GM06990 (cell line): ENCODE measurements around the gene MORF4L2.

ENCODE experiments used
- DNase-seq: peaks from one replicate; pipeline ENCODE4 v3.0.0-alpha.2; 2011; ENCODE audit not compliant: insufficient read length; ENCODE audit errors: extremely low read depth
- H3K27me3 ChIP-seq: replicated peaks from 2 replicates; pipeline ENCODE4 v1.6.0; 2011; ENCODE audit warnings: low read length; ENCODE audit not compliant: control insufficient read depth, insufficient read depth
- H3K36me3 ChIP-seq: 2 replicates; pipeline ENCODE4 v1.5.1; 2011; ENCODE audit warnings: low read length; ENCODE audit not compliant: control insufficient read depth, insufficient read depth
- H3K4me3 ChIP-seq: replicated peaks from 2 replicates; pipeline ENCODE4 v1.5.1; 2011; ENCODE audit warnings: low read depth, mild to moderate bottlenecking, control low read depth, low read length
- TF ChIP-seq, protein P1 (sequence below): IDR thresholded peaks from 2 replicates; pipeline ENCODE4 v1.5.1; 2011; ENCODE audit warnings: low read length, control low read depth, mild to moderate bottlenecking, inconsistent platforms; ENCODE audit not compliant: insufficient read depth, poor library complexity, severe bottlenecking

MORF4L2 gene

DNA sequence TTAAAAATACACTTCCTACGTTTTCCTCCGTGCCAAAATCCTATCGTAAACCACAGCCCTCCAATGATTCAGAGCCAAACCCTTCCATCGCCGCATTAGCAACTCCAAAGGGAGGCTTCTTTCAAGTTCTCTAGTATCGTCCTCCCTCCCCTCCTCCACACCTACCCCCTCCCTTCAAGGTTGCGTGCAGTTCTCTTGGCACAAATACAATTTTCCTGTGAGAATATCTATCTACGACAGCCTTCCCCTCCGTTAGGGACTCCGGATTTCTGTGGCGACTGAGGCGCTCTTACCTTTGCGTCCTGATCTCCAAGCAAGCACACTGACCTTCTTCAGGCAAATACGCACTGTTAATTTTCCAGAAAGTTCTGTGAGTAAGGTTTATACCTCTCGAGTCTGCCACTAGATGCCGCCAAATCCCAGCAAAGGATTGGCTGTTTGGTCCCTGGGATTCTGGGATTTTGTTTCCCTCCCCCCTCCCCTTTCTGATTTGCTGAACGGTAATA lies 1.2 kb upstream of the MORF4L2 start:
- H3K27me3 ChIP-seq, result no peaks in the 10 kb centered on the region
- peak; percentile 38 for DNase-seq
- peak overlapping the region; percentile 69 for H3K4me3 ChIP-seq
- no peaks in the 10 kb centered on the region; the same call in 1 of the 2 replicates for H3K36me3 ChIP-seq
- TF ChIP-seq, protein P1, sequence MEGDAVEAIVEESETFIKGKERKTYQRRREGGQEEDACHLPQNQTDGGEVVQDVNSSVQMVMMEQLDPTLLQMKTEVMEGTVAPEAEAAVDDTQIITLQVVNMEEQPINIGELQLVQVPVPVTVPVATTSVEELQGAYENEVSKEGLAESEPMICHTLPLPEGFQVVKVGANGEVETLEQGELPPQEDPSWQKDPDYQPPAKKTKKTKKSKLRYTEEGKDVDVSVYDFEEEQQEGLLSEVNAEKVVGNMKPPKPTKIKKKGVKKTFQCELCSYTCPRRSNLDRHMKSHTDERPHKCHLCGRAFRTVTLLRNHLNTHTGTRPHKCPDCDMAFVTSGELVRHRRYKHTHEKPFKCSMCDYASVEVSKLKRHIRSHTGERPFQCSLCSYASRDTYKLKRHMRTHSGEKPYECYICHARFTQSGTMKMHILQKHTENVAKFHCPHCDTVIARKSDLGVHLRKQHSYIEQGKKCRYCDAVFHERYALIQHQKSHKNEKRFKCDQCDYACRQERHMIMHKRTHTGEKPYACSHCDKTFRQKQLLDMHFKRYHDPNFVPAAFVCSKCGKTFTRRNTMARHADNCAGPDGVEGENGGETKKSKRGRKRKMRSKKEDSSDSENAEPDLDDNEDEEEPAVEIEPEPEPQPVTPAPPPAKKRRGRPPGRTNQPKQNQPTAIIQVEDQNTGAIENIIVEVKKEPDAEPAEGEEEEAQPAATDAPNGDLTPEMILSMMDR, result peak; percentile 64

DNA sequence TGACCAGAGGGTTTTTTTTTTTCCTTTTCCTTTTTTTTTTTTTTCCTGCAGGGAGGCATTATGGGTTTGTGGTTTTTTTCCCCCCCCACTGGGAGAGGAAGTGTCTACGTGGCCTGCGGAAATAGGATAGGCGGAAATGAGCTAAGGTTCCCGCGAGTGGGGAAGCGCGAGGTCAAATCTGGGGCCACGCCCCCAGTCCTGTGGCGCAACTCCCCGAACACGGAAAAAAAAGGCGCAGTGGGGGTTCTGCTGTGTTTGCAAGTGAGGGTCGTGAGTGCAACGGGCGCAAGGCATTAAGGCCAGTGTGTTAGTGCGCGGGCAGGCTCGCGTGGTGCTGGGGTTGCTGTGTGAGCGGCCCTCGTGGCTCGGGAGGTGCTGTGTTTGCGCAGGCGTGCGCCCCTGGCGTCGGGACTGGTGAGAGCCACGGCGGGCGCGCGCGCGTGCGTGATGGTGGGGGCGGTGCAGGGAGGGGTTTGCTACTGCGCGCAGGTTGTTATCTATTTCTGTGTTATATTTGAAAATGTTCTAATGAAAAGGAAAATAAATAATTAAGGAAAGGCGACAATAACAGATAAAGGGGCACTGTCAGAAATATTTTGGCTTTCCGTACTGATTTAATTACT lies 685 bp upstream of the MORF4L2 start:
- DNase-seq, result peak; percentile 88
- Histone ChIP-seq H3K27me3 (no peaks in the 10 kb centered on the region), H3K36me3 (no peaks in the 10 kb centered on the region; the same call in 1 of the 2 replicates), H3K4me3 (peak overlapping the region; percentile 69)
- TF ChIP-seq, protein P1, result peak; percentile 38

DNA sequence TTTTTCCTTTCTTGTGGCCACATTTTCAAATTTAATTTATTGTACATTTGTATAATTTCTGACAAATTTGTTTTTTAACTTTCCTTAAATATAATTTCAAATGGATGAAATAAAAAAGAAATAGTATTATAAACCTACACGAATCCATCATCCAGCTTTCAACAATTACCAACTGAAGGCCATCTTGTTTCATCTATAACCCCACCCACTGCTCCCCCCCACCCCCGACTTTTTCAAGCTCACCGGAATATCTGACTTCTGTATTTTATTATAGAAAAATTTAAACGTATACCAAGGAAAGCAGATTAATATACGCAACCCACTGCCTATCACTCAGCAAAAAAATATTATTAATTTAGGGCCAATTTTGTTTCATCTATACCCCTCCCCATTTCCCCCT lies 1.1 kb downstream of the MORF4L2 start:
- Histone ChIP-seq H3K4me3 (peak overlapping the region; percentile 79), H3K27me3 (no peaks in the 10 kb centered on the region), H3K36me3 (no peaks in the 10 kb centered on the region; the same call in 1 of the 2 replicates)
- DNase-seq, result no peak
- TF ChIP-seq, protein P1, result no peak

DNA sequence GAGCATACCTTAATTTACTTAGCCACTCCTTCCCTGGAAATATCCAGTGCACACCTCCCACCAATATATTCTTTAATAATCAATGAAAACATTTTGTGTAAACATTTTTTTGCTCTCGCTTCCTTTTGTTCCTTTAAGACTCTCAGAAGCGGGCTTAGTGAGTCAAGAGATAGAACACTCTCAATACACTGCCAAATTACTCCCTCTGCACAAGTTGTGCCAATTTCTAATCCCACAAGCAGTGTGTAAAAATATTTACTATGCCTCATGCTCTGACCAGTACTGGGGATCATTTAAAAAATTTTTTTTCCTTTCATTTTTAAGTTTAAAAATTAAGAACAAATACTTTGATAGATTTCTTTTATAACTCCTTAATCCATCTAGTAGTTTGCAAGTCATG lies 5.1 kb downstream of the MORF4L2 start:
- Histone ChIP-seq H3K36me3 (no peaks in the 10 kb centered on the region; the same call in 1 of the 2 replicates), H3K4me3 (no peak overlapping the region), H3K27me3 (no peaks in the 10 kb centered on the region)
- TF ChIP-seq, protein P1, result no peak
- DNase-seq, result no peak

DNA sequence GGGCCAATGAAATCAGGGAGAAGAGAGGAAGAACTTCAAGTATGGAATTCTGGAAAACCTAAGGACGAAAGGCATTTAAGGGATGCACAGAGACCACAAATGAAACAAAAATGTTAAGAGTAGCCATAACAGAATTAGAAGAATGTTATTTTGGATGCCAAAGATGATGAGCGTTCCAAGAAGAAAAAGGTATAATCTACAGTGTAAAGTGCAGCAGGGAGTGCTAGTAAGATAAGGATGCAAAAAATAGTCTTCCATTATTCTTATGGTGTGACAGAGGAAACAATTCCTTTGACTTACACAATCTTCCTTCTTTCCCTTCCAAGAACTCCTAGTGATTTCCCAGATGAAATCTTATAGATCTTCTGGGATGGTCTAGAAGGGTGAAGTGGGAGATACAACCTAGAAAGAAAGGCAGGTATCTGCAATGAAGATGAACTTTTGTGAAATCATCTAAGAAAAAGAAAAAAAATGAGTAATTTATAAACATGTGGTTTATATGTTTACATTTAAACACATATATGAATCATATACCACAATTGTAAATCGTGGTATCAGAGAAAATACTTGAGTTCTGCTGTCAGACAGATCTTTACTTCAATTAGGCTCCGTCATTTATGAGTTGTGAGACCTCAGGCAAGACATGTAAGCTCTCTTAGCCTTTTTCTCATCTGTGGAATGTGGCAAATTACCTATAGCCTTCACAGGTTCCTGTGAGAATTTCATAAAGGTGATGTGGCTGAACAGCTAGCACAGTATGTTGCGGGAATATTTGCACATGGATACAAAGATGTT lies 8.1 kb downstream of the MORF4L2 start:
- DNase-seq, result no peak
- Histone ChIP-seq H3K4me3 (no peak overlapping the region), H3K27me3 (no peaks in the 10 kb centered on the region), H3K36me3 (no peaks in the 10 kb centered on the region)
- TF ChIP-seq, protein P1, result no peak
